Neural cell (in vitro differentiated cells): ENCODE measurements around the gene FSTL1. TPM values are rescaled to one million over a fixed set of nuclear protein-coding genes. Genes with fewer than 3 reads are reported as not detected.

Experiments used
- H2AFZ ChIP-seq: fragments of 200-600, 300-800 bp; sonication (generic), shearing (Covaris generic); 2 replicates; pipeline ENCODE4 v1.6.0; 2014; ENCODE audit warnings: low read depth, mild to moderate bottlenecking, antibody characterized with exemption, low read length, moderate library complexity
- H3F3A ChIP-seq: fragments of 200-600 bp; shearing (Covaris generic); 2 replicates; pipeline ENCODE4 v1.6.1; 2016; ENCODE audit warnings: mild to moderate bottlenecking, moderate library complexity, mixed read lengths, antibody characterized with exemption, low read length; ENCODE audit not compliant: insufficient read depth, poor library complexity, severe bottlenecking
- H3K27ac ChIP-seq: fragments of 200-600, 300-800 bp; sonication (generic), shearing (Covaris generic); 2 replicates; pipeline ENCODE4 v1.5.1; 2014; ENCODE audit warnings: mild to moderate bottlenecking, low read length, moderate library complexity
- H3K27me3 ChIP-seq: fragments of 300-800, 200-600 bp; sonication (generic), shearing (Covaris generic); 2 replicates; pipeline ENCODE4 v1.6.0; 2014; ENCODE audit warnings: mild to moderate bottlenecking, low read depth, low read length, moderate library complexity; ENCODE audit not compliant: insufficient read depth
- H3K36me3 ChIP-seq: fragments of 300-800, 200-600 bp; sonication (generic), shearing (Covaris generic); 2 replicates; pipeline ENCODE4 v1.5.1; 2014; ENCODE audit warnings: mild to moderate bottlenecking, antibody characterized with exemption, low read length, moderate library complexity; ENCODE audit not compliant: insufficient read depth
- H3K4me2 ChIP-seq: fragments of 300-800, 200-600 bp; sonication (generic), shearing (Covaris generic); 2 replicates; pipeline ENCODE4 v1.6.0; 2014; ENCODE audit warnings: mild to moderate bottlenecking, low read length
- H3K4me3 ChIP-seq: fragments of 300-800, 200-600 bp; sonication (generic), shearing (Covaris generic); 2 replicates; pipeline ENCODE4 v1.5.1; 2014; ENCODE audit warnings: mild to moderate bottlenecking, low read length, moderate library complexity
- H3K79me2 ChIP-seq: fragments of 200-600 bp; shearing (Covaris generic); replicated peaks from 2 replicates; pipeline ENCODE4 v1.6.0; 2014; ENCODE audit warnings: mild to moderate bottlenecking, low read length, moderate library complexity; ENCODE audit not compliant: insufficient read depth
- H3K9ac ChIP-seq: fragments of 300-800, 200-600 bp; sonication (generic), shearing (Covaris generic); 2 replicates; pipeline ENCODE4 v1.6.1; 2016; ENCODE audit warnings: mild to moderate bottlenecking, low read length, mixed read lengths
- H3K9me2 ChIP-seq: fragments of 200-600 bp; shearing (Covaris generic); 2 replicates; pipeline ENCODE4 v1.6.1; 2016; ENCODE audit warnings: mild to moderate bottlenecking, low read length, mixed read lengths; ENCODE audit not compliant: insufficient read depth
- H3K9me3 ChIP-seq: fragments of 200-600, 300-800 bp; sonication (generic), shearing (Covaris generic); 2 replicates; pipeline ENCODE4 v1.6.1; 2016; ENCODE audit warnings: mild to moderate bottlenecking, mixed run types, low read length, moderate library complexity, mixed read lengths
- H4K20me1 ChIP-seq: fragments of 200-600 bp; shearing (Covaris generic); 2 replicates; pipeline ENCODE4 v1.6.1; 2016; ENCODE audit warnings: mild to moderate bottlenecking, mixed run types; ENCODE audit not compliant: insufficient read depth
- EP300 ChIP-seq: fragments of 450-650 bp; conservative IDR thresholded peaks from 2 replicates; pipeline ENCODE4 v1.6.1; 2014; ENCODE audit warnings: antibody characterized with exemption, mild to moderate bottlenecking, moderate library complexity; ENCODE audit not compliant: poor library complexity, severe bottlenecking
- EZH2 ChIP-seq: fragments of 200-600, 300-800 bp; shearing (Covaris generic), sonication (generic); IDR thresholded peaks from 2 replicates; pipeline ENCODE4 v1.6.1; 2014; ENCODE audit warnings: antibody characterized with exemption, low read length, borderline replicate concordance, mild to moderate bottlenecking; ENCODE audit not compliant: insufficient read depth, poor library complexity, severe bottlenecking
- MXI1 ChIP-seq: fragments of 450-650 bp; conservative IDR thresholded peaks from 2 replicates; pipeline ENCODE4 v1.6.1; 2014; ENCODE audit warnings: antibody characterized with exemption, mild to moderate bottlenecking; ENCODE audit not compliant: poor library complexity, severe bottlenecking
- POLR2AphosphoS5 ChIP-seq: IDR thresholded peaks from 2 replicates; pipeline ENCODE4 v1.6.1; 2012
- RAD21 ChIP-seq: fragments of 450-650 bp; conservative IDR thresholded peaks from 2 replicates; pipeline ENCODE4 v1.6.1; 2014; ENCODE audit warnings: antibody characterized with exemption, mild to moderate bottlenecking, moderate library complexity
- SMC3 ChIP-seq: fragments of 450-650 bp; conservative IDR thresholded peaks from 2 replicates; pipeline ENCODE4 v1.6.1; 2014; ENCODE audit warnings: antibody characterized with exemption, mild to moderate bottlenecking, moderate library complexity; ENCODE audit not compliant: poor library complexity
- TAF1 ChIP-seq: IDR thresholded peaks from 2 replicates; pipeline ENCODE4 v1.6.1; 2012; ENCODE audit warnings: low read depth
- polyA minus RNA-seq: library from RNA; depleted of rRNA, polyadenylated mRNA; stranded (reverse); fragments of >200 nt; gene quantifications from 2 replicates; pipeline ENCODE4 v1.2.3, GENCODE V29; 2014
- polyA plus RNA-seq: library from polyadenylated mRNA; depleted of rRNA; stranded (reverse); fragments of >200 nt; gene quantifications from 2 replicates; pipeline ENCODE4 v1.2.3, GENCODE V29; 2014
- TF ChIP-seq, protein P1 (sequence below): IDR thresholded peaks from 2 replicates; pipeline ENCODE4 v1.6.1; 2012; ENCODE audit warnings: borderline replicate concordance
- TF ChIP-seq, protein P2 (sequence below): fragments of 450-650 bp; IDR thresholded peaks from 2 replicates; pipeline ENCODE4 v1.5.1; 2014; ENCODE audit warnings: antibody characterized with exemption, mild to moderate bottlenecking, moderate library complexity; ENCODE audit not compliant: poor library complexity, severe bottlenecking

The FSTL1 gene, protein sequence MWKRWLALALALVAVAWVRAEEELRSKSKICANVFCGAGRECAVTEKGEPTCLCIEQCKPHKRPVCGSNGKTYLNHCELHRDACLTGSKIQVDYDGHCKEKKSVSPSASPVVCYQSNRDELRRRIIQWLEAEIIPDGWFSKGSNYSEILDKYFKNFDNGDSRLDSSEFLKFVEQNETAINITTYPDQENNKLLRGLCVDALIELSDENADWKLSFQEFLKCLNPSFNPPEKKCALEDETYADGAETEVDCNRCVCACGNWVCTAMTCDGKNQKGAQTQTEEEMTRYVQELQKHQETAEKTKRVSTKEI
- polyA plus RNA-seq: 7.6 and 12.3 TPM in 2 replicates
- 6.8 and 8.5 TPM in 2 replicates for polyA minus RNA-seq

DNA sequence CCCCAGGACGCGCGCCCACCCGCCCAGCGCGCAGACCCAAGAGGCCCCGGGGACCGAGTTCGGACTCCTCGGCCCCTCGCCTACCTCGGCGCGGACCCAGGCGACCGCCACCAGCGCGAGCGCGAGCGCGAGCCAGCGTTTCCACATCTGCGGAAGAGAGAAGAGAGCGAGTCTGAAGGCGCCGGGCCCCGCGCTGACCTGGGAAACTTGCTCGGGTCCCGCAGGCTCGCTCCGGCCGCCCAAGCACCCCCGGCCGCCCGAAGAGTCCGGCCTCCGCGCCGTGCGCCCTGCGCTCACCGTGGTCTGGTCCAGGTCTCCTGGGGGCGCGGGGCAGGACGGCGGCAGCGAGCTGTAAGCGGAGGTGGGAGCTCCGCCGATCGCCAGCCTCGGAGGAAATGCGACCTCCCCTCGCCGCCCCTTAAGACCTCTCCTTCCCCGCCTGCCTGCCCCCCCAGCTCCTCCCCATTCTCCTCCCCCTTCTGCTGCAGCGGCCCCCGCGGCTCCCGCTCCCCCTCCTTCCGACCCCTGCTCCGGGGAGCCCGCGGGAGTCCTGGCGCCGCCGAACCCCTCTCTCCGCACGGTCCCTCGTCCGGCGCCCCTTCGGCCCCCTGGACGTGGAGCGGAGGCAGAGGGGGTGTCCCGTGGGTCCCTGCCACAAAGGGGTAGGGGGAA is at the start of gene FSTL1:
FSTL1 (minus strand) TSS at position 393 of the 672 bp plus-strand sequence; CDS start at position 147, 246 bp downstream.
- Histone ChIP-seq H2AFZ (no peak within 1 kb of the TSS), H4K20me1 (no peaks in the 10 kb centered on the region), H3K79me2 (peaks cover 15% of the 10 kb centered on the region), H3K9ac (peak within 1 kb of the TSS; percentile 49), H3K9me3 (no peaks in the 10 kb centered on the region), H3K36me3 (no peaks in the 10 kb centered on the region), H3K27ac (no peak within 1 kb of the TSS), H3K4me2 (peak within 1 kb of the TSS; percentile 79), H3K9me2 (no peaks in the 10 kb centered on the region), H3F3A (no peaks in the 10 kb centered on the region), H3K27me3 (peaks cover 25% of the 10 kb centered on the region), H3K4me3 (peak within 1 kb of the TSS; percentile 86)
- TF ChIP-seq RAD21: no peak
- no peak for TF ChIP-seq POLR2AphosphoS5
- TF ChIP-seq, protein P1, sequence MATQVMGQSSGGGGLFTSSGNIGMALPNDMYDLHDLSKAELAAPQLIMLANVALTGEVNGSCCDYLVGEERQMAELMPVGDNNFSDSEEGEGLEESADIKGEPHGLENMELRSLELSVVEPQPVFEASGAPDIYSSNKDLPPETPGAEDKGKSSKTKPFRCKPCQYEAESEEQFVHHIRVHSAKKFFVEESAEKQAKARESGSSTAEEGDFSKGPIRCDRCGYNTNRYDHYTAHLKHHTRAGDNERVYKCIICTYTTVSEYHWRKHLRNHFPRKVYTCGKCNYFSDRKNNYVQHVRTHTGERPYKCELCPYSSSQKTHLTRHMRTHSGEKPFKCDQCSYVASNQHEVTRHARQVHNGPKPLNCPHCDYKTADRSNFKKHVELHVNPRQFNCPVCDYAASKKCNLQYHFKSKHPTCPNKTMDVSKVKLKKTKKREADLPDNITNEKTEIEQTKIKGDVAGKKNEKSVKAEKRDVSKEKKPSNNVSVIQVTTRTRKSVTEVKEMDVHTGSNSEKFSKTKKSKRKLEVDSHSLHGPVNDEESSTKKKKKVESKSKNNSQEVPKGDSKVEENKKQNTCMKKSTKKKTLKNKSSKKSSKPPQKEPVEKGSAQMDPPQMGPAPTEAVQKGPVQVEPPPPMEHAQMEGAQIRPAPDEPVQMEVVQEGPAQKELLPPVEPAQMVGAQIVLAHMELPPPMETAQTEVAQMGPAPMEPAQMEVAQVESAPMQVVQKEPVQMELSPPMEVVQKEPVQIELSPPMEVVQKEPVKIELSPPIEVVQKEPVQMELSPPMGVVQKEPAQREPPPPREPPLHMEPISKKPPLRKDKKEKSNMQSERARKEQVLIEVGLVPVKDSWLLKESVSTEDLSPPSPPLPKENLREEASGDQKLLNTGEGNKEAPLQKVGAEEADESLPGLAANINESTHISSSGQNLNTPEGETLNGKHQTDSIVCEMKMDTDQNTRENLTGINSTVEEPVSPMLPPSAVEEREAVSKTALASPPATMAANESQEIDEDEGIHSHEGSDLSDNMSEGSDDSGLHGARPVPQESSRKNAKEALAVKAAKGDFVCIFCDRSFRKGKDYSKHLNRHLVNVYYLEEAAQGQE: no peak

DNA sequence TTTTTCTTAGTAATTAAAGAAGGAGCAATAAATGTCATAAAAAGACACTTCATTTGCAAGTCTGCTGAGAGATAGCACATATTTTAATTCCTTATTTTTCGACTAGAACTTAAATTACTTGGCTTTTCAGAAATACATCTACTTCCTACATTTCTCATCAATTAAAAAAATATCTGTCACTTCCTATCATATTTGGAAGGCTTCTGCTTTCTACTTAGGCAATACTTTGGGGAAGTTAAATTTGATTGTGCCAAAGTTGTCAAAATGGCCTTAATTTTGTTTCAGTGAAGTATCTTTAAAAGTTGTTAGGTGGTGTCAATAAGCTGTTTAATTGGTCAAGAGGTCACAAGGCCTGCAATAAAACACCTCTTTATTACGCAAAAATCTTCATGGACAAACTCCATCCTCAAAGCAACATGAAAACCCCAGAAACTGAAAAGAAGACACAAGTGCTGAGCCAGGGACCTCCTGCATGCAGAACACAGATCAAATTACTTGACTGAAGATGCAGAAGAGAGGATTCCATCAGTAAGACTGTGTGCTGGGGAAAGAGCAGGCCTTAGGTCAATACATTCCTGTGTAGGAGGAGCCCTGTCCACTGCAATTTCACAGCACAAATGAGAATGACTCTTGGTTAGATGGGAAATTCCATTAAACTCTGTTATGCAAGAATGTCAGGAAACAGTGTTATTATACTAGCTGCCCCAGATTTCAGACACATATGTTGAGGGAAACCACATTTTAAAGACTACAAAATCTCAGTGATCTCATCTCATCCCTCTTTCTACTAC is 48.0 kb upstream of the FSTL1 start:
- Histone ChIP-seq H3K27me3 (no peaks in the 10 kb centered on the region), H3K36me3 (no peaks in the 10 kb centered on the region), H3K9me3 (no peaks in the 10 kb centered on the region), H3K9ac (no peak overlapping the region), H3K4me2 (no peak overlapping the region), H3K27ac (no peak overlapping the region), H3K79me2 (no peaks in the 10 kb centered on the region), H3K9me2 (no peaks in the 10 kb centered on the region), H2AFZ (no peak overlapping the region), H3K4me3 (no peak overlapping the region), H3F3A (no peaks in the 10 kb centered on the region), H4K20me1 (no peaks in the 10 kb centered on the region)
- TF ChIP-seq RAD21 (no peak), POLR2AphosphoS5 (no peak)

DNA sequence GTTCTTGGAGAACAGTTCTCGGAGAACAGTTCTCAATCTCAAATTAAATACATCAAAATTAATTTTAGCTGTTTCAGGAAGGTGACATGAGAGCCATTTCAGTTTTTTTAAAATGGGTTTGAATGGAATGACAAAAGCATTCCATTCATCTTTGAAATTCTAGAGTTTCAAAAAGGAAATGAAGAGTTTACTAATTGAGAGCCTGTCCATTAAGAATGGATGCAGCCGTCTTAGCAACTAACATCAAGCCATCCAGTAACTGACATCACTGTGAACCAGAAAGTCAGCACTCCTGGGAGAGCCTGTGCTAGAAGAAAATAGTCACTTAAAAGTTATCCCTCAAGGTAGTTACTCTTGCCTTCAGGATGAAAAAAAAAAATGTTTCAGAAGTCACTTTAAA is 47.0 kb upstream of the FSTL1 start:
- TF ChIP-seq RAD21: no peak
- no peak for TF ChIP-seq SMC3
- TF ChIP-seq POLR2AphosphoS5: no peak
- TF ChIP-seq, protein P1: no peak
- TF ChIP-seq EZH2: no peak
- TF ChIP-seq MXI1: no peak
- no peak for TF ChIP-seq TAF1
- no peak for TF ChIP-seq EP300
- TF ChIP-seq, protein P2, sequence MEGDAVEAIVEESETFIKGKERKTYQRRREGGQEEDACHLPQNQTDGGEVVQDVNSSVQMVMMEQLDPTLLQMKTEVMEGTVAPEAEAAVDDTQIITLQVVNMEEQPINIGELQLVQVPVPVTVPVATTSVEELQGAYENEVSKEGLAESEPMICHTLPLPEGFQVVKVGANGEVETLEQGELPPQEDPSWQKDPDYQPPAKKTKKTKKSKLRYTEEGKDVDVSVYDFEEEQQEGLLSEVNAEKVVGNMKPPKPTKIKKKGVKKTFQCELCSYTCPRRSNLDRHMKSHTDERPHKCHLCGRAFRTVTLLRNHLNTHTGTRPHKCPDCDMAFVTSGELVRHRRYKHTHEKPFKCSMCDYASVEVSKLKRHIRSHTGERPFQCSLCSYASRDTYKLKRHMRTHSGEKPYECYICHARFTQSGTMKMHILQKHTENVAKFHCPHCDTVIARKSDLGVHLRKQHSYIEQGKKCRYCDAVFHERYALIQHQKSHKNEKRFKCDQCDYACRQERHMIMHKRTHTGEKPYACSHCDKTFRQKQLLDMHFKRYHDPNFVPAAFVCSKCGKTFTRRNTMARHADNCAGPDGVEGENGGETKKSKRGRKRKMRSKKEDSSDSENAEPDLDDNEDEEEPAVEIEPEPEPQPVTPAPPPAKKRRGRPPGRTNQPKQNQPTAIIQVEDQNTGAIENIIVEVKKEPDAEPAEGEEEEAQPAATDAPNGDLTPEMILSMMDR: no peak
- no peak overlapping the region for H2AFZ ChIP-seq
- H4K20me1 ChIP-seq: no peaks in the 10 kb centered on the region
- no peak overlapping the region for H3K9ac ChIP-seq
- H3K27ac ChIP-seq: no peak overlapping the region
- H3K4me2 ChIP-seq: no peak overlapping the region
- no peaks in the 10 kb centered on the region for H3K9me2 ChIP-seq
- no peaks in the 10 kb centered on the region for H3K79me2 ChIP-seq
- H3K9me3 ChIP-seq: no peaks in the 10 kb centered on the region
- no peaks in the 10 kb centered on the region for H3K27me3 ChIP-seq
- H3F3A ChIP-seq: no peaks in the 10 kb centered on the region
- H3K36me3 ChIP-seq: no peaks in the 10 kb centered on the region
- no peak overlapping the region for H3K4me3 ChIP-seq
